ENCODE data around the gene UMOD.
A peak's percentile ranks its signal among the peaks of the same experiment; 100 is the strongest.

UMOD gene

DNA sequence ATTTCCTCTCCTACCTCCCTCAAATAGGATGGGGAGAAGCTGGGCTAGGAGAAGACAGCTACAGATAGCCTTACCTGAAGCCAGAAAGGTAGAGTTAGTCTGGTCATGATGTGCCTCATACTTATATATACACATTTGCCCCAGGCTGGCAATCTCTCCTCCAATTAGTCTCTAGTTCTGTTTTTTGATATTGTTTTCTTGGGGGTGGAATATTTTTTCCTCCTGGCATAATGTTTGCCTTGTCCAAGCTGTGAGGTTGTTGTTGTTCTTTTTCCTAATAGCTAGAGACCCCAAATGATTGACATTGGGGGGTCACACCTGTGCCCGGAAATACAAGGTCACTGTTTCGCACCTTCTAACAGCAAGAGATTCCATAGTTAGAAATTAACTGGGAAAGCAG lies at the start of gene UMOD:
TSS of gene UMOD (minus strand) at position 101 of the 400 bp plus-strand sequence. CDS start 1,978 bp downstream, outside the sequence.
- DNase-seq (ENCODE audit: low read depth in 2 of 2) = no peak

DNA sequence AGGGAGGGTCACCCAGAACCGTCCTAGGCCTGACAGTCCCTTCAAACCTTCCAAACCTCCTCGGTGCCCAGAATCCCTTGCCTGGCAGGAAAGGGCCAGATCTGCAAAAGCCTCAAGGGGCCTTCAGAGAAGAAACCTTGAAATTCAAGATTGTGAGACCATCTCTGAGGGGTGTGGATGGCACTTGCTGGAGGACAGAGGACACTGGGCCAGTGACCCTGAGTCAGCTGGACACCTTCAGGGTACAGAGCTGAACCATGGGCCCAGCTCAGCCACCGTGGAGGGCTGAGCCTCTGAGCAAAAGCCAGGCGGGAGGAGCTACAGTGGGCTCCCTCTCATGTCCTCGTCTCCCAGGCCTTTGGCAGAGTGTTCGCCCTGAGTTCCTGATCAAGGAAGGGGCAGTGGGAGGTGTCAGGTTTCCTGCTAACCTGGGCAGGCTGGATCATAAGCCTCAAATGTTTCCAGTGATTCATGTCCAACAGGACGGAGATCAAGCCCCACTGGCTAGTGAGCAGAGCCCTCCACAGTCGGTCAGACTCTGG lies 49.0 kb upstream of the UMOD start:
- no peak for DNase-seq (ENCODE audit: low read depth in 2 of 2)

DNA sequence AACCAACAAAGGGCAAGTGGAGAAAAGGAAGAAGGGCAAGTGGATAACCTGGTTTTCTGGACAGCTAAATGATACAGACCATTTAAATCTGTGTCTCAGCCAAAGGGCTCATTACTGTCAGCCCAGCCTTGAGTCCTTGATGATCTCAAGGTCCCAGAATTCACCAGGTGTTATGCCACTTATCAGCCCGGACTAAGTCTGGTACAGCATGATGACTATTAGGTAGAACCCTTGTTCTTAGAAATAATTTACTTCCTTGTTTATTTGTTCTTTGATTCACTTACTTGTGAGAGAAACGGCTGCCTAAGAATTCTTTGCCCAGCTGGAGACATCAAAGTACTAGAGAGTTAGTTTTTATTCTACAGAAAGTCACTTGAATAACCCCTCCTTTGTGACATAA lies 48.6 kb upstream of the UMOD start:
- DNase-seq (ENCODE audit: low read depth in 2 of 2) = no peak

GRCh38 chr16:20399185-20399584 lies 46.7 kb upstream of the UMOD start:
- no peak for DNase-seq (ENCODE audit: low read depth in 2 of 2)

DNA sequence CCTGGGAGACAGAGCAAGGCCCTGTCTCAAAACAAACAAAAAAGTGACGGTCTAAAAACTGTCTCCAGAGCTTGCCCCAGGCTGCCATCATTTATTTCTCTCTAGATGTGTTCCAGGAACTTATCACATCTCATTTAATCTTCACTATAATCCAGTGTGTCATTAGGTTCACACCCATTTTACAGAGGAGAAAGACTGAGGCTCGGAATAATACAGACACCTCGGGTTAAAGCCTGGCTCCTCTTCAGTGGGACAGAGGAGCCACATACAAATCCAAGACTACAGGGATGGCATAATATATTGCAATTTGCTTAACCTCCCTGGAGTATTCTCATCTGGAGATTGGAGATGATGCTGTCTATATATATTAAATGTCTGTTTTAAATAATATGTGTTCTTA lies 46.1 kb upstream of the UMOD start:
- no peak for DNase-seq (ENCODE audit: low read depth in 2 of 2)

- no peak for DNase-seq (ENCODE audit: low read depth in 2 of 2)
These were observed 45.1 kb upstream of the UMOD start for GRCh38 chr16:20397468-20398074.

- no peak for DNase-seq (ENCODE audit: low read depth in 2 of 2)
These were observed 44.4 kb upstream of the UMOD start for GRCh38 chr16:20396846-20397467.

DNA sequence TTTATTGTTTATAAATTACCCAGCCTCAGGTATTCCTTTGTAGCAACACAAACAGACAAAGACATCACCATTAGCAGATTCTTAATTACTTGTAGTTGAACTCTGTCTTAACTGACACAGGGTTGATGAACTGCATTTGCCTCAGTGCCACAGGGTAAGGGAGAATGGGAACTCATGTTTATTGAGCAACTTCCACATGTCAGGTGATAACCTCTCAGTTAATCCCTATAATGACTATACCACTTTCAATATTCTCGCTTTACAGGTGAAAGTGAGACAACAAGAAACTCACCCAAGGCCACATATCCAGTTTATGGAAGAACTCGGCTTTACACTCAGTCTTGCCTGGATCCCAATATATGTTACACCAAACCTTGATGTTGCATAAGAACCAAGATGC lies 43.4 kb upstream of the UMOD start:
- no peak for DNase-seq (ENCODE audit: low read depth in 2 of 2)

DNA sequence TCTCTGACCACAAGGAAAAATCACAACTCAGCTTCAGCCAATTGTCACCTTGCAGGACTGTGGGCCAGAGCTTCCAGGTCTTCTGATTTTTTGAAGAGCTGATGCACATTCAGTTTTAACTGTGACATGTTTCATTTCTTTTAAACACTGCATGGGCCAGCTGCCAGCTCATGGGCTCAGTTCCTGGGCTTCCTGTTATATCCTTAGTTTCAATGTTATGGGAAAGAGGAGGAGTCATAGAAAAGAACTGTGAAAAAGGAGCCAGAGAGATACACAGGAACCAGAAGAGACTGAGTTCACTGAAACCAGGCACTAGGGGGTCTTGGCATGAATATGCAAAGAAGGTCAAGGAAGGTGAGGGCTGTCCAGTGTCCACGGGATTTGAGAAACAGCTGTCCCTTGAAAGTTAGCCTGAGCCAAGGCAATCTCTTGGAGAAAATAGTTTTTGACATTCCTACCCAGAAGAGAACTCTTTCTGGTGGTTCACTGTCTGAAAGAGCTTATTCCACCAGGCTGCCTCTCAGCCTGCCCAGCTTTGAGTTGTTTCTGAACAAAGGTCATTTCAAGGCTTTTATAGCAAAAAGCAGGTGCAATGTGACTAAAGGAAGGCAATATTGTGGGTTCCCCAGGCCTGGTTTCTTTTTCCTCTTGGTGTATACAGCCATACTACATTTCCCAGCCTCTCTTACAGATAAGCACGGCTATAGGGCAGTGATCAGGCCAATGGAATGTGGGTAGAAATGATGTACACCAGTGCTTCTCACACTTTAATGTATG lies 41.5 kb upstream of the UMOD start:
- no peak for DNase-seq (ENCODE audit: low read depth in 2 of 2)

DNA sequence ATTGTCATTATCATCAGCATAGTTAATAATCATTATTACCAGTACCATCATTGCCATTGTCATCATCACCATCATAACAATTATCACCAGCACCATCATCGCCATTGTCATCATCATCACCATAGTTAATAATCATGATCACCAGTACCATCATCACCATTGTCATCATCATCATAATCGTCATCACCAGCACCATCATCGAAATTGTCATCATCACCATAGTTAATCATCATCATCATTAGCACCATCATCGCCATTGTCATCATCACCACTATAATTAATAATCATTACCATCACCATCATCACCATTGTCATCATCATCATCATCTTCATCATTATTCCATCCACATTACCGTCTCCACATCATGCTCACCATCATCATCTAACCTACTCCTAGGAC lies 38.5 kb upstream of the UMOD start:
- no peak for DNase-seq (ENCODE audit: low read depth in 2 of 2)

DNA sequence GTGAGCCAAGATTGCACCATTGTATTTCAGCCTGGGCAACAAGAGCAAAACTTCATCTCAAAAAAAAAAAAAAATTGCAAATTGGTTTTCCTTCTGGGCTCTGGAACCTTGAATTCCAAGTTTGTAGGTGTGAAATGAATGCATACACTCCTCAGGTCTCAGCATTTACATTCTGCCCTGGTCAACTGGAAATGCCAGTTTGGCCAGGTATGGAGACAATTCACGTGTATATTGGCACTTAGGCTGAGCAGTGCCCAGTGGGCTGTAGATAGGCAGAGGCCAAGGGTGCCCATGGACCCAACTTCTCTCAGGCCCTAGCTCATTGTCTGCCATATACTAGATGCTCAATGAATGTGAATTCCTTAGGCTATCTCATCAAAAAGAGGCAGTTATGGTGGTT lies 36.3 kb upstream of the UMOD start:
- no peak for DNase-seq (ENCODE audit: low read depth in 2 of 2)

DNA sequence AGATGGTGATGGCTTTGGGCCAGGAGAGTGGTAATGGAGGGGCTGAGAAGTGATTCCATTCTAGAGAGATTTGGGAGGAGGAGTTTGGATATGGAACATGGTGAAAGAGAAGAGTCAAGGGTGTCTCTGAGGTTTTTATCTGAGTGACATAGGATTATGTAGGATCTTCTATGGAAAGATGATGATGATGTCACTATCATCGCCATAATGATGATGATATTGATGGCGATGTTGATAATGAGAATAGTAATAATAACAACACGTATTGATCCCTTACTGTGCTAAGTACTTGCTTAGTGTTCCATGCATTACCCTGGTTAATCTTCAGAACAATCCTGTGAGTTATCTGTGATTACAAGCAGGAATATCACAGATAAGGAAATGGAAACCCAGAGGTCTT lies 35.5 kb upstream of the UMOD start:
- DNase-seq (ENCODE audit: low read depth in 2 of 2) = no peak

DNA sequence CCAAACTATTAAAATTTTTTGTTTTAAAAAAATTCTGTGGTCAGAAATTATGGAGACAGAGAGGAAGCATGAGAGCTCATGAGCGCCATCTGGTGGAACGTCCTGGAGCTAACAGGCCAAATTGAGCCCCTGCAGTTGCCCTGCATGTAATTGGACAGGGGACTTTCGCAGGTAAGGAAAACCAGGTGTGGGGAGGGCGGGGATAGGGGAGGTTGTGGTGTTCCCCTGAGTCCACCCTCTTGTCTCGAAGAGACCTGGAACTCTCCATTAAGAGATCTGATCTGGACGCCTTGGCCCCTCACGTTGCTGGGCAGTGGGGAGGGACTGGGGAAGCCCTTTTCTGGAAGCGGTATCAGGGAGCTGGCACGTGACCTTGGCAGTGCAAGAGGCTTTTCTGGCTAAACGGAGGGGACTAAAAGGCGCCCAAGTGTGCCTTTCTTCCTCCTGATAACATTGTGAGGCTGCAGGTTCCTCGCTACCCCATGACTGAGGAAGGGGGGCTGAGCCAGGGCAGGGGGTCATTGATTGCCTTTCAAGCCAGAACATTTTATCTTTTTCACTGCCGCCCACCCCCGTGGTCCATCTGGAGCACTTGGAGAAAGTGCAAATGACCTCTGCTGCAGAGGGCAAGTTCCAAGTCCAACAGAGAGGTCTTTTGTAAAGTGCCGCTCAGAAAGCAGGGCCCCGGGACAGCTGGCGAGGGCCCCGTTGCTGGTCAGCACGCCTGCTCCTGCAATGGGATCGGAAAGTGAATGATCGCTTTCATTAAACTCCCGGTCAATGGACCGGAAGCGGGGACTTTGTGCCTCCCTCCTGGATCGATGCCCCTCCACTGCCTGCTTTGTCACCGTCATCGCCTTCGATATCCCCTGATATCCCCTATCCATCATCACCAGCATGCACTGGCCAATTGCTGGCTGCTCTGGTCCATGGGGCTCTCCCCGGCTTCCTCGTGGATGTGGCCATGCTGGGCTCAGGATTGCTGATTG lies 33.6 kb upstream of the UMOD start:
- peak; percentile 2 to 16 for DNase-seq (ENCODE audit: low read depth in 2 of 2)

DNA sequence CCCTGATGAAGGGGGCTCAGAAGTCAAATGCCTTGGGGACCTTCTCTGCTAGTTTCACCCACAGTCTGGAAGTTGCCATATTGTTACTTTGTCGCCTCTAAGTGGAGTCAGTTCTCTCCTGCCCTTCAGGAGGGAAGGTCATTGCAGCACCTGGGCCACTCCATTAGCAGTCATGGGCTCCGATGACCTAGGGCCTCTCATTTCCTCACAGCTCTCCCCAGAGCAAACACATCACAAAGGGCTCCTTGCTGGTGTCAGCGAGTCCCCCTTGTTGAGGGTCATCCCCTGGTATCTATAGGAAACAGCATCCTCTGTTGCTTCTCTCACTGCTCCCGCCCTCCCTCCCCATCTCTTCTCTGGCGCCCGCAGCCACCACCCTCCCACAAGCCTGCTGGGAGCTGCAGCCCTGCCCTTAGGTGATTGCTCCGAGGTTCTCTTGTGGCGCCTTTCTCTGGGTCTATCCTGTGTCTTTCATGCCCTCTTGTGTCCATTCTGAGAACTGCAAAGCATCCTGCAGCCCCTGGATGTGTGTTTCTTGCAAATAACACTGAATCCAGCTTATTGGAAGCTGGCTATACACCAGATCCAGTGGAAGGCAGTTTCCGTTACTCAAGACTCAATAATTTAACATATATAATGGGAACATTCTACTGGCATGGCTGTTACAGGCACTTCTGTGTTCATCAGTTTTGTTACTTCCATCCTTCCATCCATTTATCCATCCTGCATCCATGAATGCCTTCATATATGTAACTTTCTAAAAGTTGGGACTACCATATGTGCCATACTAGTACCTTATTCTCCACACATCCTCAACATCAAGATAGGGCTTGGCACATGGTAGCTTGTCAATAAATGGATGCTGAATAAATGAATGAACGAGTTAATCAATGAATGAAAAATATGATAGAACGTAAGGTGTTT lies 30.9 kb upstream of the UMOD start:
- DNase-seq (ENCODE audit: low read depth in 2 of 2) = peak; percentile 6 to 19

- DNase-seq (ENCODE audit: low read depth in 2 of 2) = no peak
These were observed 29.9 kb upstream of the UMOD start for GRCh38 chr16:20382202-20382948.

DNA sequence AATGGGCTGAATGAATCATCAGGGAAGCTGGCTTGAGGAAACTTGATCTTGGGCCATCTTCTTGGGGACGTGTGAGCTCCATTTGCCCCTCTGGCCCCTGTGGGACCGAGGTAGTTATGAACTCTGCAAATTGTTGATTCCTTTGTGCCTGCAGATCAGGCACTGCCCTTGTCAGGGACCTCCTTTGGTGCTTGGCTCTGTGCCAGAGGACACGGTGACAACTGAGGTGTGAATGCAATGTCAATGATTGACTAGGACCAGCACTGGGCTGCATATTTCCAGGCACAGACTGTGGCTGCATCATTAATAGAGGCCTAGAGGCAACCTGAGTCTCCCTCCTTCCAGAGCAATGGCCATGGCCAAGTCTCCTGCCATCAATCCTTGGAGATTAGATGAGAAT lies 28.3 kb upstream of the UMOD start:
- no peak for DNase-seq (ENCODE audit: low read depth in 2 of 2)

- DNase-seq (ENCODE audit: low read depth in 2 of 2) = no peak
These were observed 24.7 kb upstream of the UMOD start for GRCh38 chr16:20377181-20377580.

DNA sequence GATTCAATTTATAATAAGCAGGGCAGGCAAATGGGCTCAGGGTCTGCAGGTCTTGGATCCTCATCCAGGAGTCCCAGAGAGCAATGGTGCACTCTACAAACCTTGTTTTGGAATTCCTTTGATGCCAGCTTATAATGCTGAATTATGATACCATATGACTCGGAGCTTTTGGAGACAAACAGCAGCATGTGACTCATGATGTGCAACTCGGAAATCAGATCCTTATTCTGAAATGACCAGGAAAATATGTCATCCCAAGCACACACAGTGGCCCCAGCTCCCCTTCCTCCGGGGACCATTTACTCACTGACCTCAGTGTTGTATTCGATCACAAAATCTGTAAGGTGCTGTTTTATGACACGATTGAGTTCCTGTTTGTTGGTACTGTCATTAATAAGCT lies 20.2 kb upstream of the UMOD start:
- DNase-seq (ENCODE audit: low read depth in 2 of 2) = no peak

- DNase-seq (ENCODE audit: low read depth in 2 of 2) = no peak
These were observed 17.0 kb upstream of the UMOD start for GRCh38 chr16:20369452-20370054.

Data from stimulated activated CD8-positive, alpha-beta memory T cell treated with anti-CD3 and anti-CD28 coated beads, Interleukin-15, amount 100 ng/mL, for 48 hours (primary cell).